ENCODE measurements around the gene PID1.

DNA sequence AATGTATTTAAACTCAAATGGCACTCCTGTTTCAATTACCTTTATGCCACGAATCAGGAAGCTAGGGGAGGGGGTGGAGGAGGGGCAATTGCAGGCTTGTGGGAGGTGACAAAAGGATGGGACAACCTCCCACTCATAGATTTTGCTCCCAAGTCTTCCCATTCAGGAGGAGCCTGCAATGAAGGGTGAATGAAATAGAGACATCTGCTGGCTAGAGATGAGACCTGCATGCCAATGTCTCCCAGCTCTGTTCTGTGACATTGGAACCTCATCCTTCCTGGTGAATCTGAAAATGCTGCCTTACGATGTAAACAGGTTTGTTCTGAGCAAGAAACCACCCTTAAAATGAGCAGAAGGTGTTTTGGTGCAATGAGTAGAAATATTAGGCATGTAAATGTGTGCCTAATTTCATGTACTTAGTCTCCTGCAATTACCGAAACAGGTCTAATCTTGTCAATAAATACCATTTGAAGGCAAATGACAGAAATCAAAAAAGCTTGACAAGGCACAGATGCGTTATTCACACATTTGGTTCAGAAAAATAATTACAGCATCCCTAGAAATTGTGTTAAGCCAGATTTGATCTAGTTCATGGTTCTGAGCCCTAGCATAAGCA lies 2.7 kb upstream of the PID1 start:
- TF ChIP-seq, protein P1, sequence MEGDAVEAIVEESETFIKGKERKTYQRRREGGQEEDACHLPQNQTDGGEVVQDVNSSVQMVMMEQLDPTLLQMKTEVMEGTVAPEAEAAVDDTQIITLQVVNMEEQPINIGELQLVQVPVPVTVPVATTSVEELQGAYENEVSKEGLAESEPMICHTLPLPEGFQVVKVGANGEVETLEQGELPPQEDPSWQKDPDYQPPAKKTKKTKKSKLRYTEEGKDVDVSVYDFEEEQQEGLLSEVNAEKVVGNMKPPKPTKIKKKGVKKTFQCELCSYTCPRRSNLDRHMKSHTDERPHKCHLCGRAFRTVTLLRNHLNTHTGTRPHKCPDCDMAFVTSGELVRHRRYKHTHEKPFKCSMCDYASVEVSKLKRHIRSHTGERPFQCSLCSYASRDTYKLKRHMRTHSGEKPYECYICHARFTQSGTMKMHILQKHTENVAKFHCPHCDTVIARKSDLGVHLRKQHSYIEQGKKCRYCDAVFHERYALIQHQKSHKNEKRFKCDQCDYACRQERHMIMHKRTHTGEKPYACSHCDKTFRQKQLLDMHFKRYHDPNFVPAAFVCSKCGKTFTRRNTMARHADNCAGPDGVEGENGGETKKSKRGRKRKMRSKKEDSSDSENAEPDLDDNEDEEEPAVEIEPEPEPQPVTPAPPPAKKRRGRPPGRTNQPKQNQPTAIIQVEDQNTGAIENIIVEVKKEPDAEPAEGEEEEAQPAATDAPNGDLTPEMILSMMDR (IDR thresholded peaks at IDR 0.05): peak; percentile 83 to 95 (median 90)
- TF ChIP-seq POLR2A (IDR thresholded peaks at IDR 0.05): no peak

Data from right lobe of liver (tissue), 4 donors.